Measurements from ENCODE around the gene KIRREL3. TPM values are rescaled to one million over a fixed set of nuclear protein-coding genes. Genes with fewer than 3 reads are reported as not detected.
A peak's percentile ranks its signal among the peaks of the same experiment; 100 is the strongest.

KIRREL3 gene
- total RNA-seq, 1 donor = 0.45 TPM

- no peak overlapping the region for H3K4me3 ChIP-seq (ENCODE audit: low read depth, low read length)
- TF ChIP-seq CTCF (IDR thresholded peaks at IDR 0.05; ENCODE audit: insufficient read depth, low read length) = no peak
- DNase-seq (ENCODE audit: low read depth) = no peak
Observed at GRCh38 chr11:126634963-126635362, 365.6 kb downstream of the KIRREL3 start.

- no peak for TF ChIP-seq CTCF (IDR thresholded peaks at IDR 0.05; ENCODE audit: insufficient read depth, low read length)
- H3K4me3 ChIP-seq (ENCODE audit: low read depth, low read length) = no peak overlapping the region
- DNase-seq (ENCODE audit: low read depth) = no peak
Observed at GRCh38 chr11:126633330-126633729, 367.2 kb downstream of the KIRREL3 start.

- no peak for DNase-seq (ENCODE audit: low read depth)
- TF ChIP-seq CTCF (IDR thresholded peaks at IDR 0.05; ENCODE audit: insufficient read depth, low read length) = no peak
Observed at GRCh38 chr11:126630893-126631798, 369.4 kb downstream of the KIRREL3 start.

GRCh38 chr11:126630488-126630887 lies 370.1 kb downstream of the KIRREL3 start:
- DNase-seq (ENCODE audit: low read depth) = no peak
- no peak overlapping the region for H3K4me3 ChIP-seq (ENCODE audit: low read depth, low read length)
- TF ChIP-seq CTCF (IDR thresholded peaks at IDR 0.05; ENCODE audit: insufficient read depth, low read length) = no peak

More at GRCh38 chr11:126630893-126631798, 369.4 kb downstream of the KIRREL3 start:
- no peak overlapping the region for H3K4me3 ChIP-seq (ENCODE audit: low read depth, low read length)

- peak; percentile 32 for DNase-seq (ENCODE audit: low read depth)
- TF ChIP-seq CTCF (IDR thresholded peaks at IDR 0.05; ENCODE audit: insufficient read depth, low read length) = peak; percentile 25
- no peak overlapping the region for H3K4me3 ChIP-seq (ENCODE audit: low read depth, low read length)
Observed at GRCh38 chr11:126628790-126629621, 371.6 kb downstream of the KIRREL3 start.

- H3K4me3 ChIP-seq (ENCODE audit: low read depth, low read length) = no peak overlapping the region
- no peak for TF ChIP-seq CTCF (IDR thresholded peaks at IDR 0.05; ENCODE audit: insufficient read depth, low read length)
- no peak for DNase-seq (ENCODE audit: low read depth)
Observed at GRCh38 chr11:126628450-126628789, 372.1 kb downstream of the KIRREL3 start.
